ENCODE measurements around the gene IFNA7.

Gene IFNA7

GRCh38 chr9:21160178-21160577 lies 41.8 kb downstream of the IFNA7 start:
- Histone ChIP-seq H3K4me1 (no peaks in the 10 kb centered on the region), H3K4me2 (ENCODE audit: low read length) (no peak overlapping the region), H3K4me3 (ENCODE audit: low read depth, low read length) (no peak overlapping the region), H2AFZ (no peak overlapping the region), H3K79me2 (no peaks in the 10 kb centered on the region), H3K27ac (no peak overlapping the region), H3K9me3 (ENCODE audit: control insufficient read depth, low read length) (no peaks in the 10 kb centered on the region), H3K36me3 (ENCODE audit: control insufficient read depth, insufficient read depth, low read length) (no peaks in the 10 kb centered on the region), H3K9ac (no peak overlapping the region), H3K27me3 (ENCODE audit: control insufficient read depth, insufficient read depth, low read length) (no peaks in the 10 kb centered on the region)
- TF ChIP-seq CTCF (IDR thresholded peaks at IDR 0.05) = no peak

- Histone ChIP-seq H3K36me3 (ENCODE audit: control insufficient read depth, insufficient read depth, low read length) (no peaks in the 10 kb centered on the region), H3K4me3 (ENCODE audit: low read depth, low read length) (no peak overlapping the region), H3K4me1 (no peaks in the 10 kb centered on the region), H3K79me2 (no peaks in the 10 kb centered on the region), H2AFZ (no peak overlapping the region), H3K9ac (no peak overlapping the region), H3K27ac (no peak overlapping the region), H3K27me3 (ENCODE audit: control insufficient read depth, insufficient read depth, low read length) (no peaks in the 10 kb centered on the region), H3K4me2 (ENCODE audit: low read length) (no peak overlapping the region), H3K9me3 (ENCODE audit: control insufficient read depth, low read length) (no peaks in the 10 kb centered on the region)
- TF ChIP-seq CTCF (IDR thresholded peaks at IDR 0.05) = no peak
Observed at GRCh38 chr9:21155501-21155900, 46.5 kb downstream of the IFNA7 start.

GRCh38 chr9:21154018-21154608 lies 47.9 kb downstream of the IFNA7 start:
- no peak overlapping the region for H2AFZ ChIP-seq
- no peaks in the 10 kb centered on the region for H3K9me3 ChIP-seq (ENCODE audit: control insufficient read depth, low read length)
- H3K79me2 ChIP-seq = no peaks in the 10 kb centered on the region
- H3K36me3 ChIP-seq (ENCODE audit: control insufficient read depth, insufficient read depth, low read length) = no peaks in the 10 kb centered on the region
- no peak overlapping the region for H3K4me2 ChIP-seq (ENCODE audit: low read length)
- no peaks in the 10 kb centered on the region for H3K27me3 ChIP-seq (ENCODE audit: control insufficient read depth, insufficient read depth, low read length)
- H3K9ac ChIP-seq = no peak overlapping the region
- no peaks in the 10 kb centered on the region for H3K4me1 ChIP-seq
- TF ChIP-seq CTCF (IDR thresholded peaks at IDR 0.05) = no peak
- H3K4me3 ChIP-seq (ENCODE audit: low read depth, low read length) = no peak overlapping the region
- no peak overlapping the region for H3K27ac ChIP-seq

- no peaks in the 10 kb centered on the region for H3K4me1 ChIP-seq
- H3K9me3 ChIP-seq (ENCODE audit: control insufficient read depth, low read length) = no peaks in the 10 kb centered on the region
- H3K79me2 ChIP-seq = no peaks in the 10 kb centered on the region
- no peak overlapping the region for H3K9ac ChIP-seq
- no peak for TF ChIP-seq CTCF (IDR thresholded peaks at IDR 0.05)
- no peak overlapping the region for H3K4me2 ChIP-seq (ENCODE audit: low read length)
- no peak overlapping the region for H3K27ac ChIP-seq
- no peak overlapping the region for H3K4me3 ChIP-seq (ENCODE audit: low read depth, low read length)
- H3K36me3 ChIP-seq (ENCODE audit: control insufficient read depth, insufficient read depth, low read length) = no peaks in the 10 kb centered on the region
- no peak overlapping the region for H2AFZ ChIP-seq
- H3K27me3 ChIP-seq (ENCODE audit: control insufficient read depth, insufficient read depth, low read length) = no peaks in the 10 kb centered on the region
Observed at GRCh38 chr9:21153336-21154017, 48.5 kb downstream of the IFNA7 start.
